GM19099 (cell line): ENCODE results near the gene FAM149B1.

Experiments used
- POLR2A ChIP-seq: IDR thresholded peaks from 3 replicates; pipeline ENCODE4 v1.6.1; 2011; ENCODE audit warnings: low read depth; ENCODE audit not compliant: insufficient read length; ENCODE audit errors: extremely low read depth

FAM149B1 gene

DNA sequence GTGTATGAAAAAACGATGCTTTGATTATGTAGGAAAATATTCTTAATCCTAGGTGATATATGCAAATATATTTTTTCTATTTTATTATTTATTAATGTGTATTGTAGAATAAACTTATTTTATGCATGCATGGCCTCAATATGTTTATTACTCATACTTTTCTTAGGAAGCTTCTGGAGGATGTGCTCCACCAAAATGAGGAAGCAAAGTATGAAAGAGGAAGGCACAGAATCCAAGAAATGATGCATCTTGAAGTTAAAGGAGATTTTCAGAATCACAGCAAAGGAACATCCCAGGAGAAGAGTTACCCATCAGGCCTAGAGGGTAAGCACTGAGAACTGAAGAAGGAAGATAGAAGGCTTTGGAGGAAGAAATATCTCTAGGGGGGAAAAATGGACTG is 119.5 kb downstream of the FAM149B1 start:
- no peak for TF ChIP-seq POLR2A

DNA sequence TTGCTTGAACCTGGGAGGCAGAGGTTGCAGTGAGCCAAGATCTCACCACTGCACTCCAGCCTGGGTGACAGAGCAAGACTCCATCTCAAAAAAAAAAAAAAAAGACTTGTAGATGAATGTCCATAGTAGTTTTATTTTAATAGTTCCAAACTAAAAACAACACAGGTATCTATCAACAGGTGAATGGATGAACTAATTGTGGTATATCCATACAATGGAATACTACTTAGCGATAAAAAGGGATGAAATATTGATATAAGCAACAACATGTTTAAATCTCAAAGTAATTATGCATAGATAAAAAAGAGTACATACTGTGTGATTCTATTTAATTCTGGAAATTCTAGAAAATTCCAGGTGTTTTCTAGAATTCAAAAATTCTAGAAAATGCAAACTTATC is 122.0 kb downstream of the FAM149B1 start:
- no peak for TF ChIP-seq POLR2A

DNA sequence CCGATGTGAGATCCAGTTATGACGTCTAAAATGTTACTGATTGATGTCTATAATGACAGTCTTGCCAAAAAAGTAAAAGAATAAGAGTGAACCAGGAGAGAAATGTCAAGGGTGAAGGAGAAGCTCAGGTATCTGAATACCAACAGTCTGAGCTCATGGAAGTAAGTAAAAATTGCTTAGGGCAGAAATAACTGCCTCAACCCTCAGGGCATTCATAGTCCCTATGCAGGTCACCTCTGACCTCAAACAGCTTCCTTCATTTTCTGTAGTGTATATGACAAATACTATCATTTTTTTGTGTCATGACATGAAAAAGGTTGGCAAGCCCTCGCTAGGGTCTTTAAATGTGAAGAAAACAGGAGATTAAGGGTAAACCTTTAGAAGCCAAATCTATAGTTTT is 125.5 kb downstream of the FAM149B1 start:
- TF ChIP-seq POLR2A: no peak
